ENCODE measurements around the gene BMP10.

GRCh38 chr2:68829749-68830148, 41.4 kb downstream of the BMP10 start:
- TF ChIP-seq EZH2 (IDR thresholded peaks at IDR 0.05; ENCODE audit: borderline replicate concordance, low read depth, low read length, severe bottlenecking) (no peak), CTCF (IDR thresholded peaks at IDR 0.05; ENCODE audit: borderline replicate concordance, extremely low read depth, low read length, poor library complexity, severe bottlenecking) (no peak)

All from DND-41 (cell line).